ENCODE results near the gene SLC44A5. TPM values are rescaled to one million over a fixed set of nuclear protein-coding genes. Genes with fewer than 3 reads are reported as not detected.

SLC44A5 gene
- polyA plus RNA-seq, 3 donors: not detected

- Mint-ChIP-seq H3K4me3 (no peak overlapping the region), H3K36me3 (no peaks in the 10 kb centered on the region), H3K27me3 (ENCODE audit: low read depth in 3 of 3) (peaks cover 0 to 1% (median 1%) of the 10 kb centered on the region in 3 donors)
These were observed 300.8 kb downstream of the SLC44A5 start for GRCh38 chr1:75310067-75310466.

GRCh38 chr1:75308365-75308764, 302.5 kb downstream of the SLC44A5 start:
- Histone ChIP-seq H3K4me1 (ENCODE audit: control insufficient read depth in 1 of 2, insufficient read depth in 2 of 2, low read length in 2 of 2) (no peaks in the 10 kb centered on the region), H3K4me3 (replicated peaks in 1 of 3; ENCODE audit: low read depth in 2 of 3, low read length in 3 of 3) (no peak overlapping the region), H3K27ac (ENCODE audit: low read depth in 1 of 2, low read length in 2 of 2) (no peak overlapping the region), H3K27me3 (ENCODE audit: control insufficient read depth in 2 of 2, insufficient read depth in 2 of 2, low read length in 2 of 2) (no peaks in the 10 kb centered on the region), H3K79me2 (ENCODE audit: insufficient read depth, low read length) (no peaks in the 10 kb centered on the region), H2AFZ (ENCODE audit: insufficient read depth, low read depth, low read length, poor library complexity, severe bottlenecking) (no peak overlapping the region), H3K36me3 (replicated peaks in 1 of 2; ENCODE audit: control insufficient read depth in 1 of 2, insufficient read depth in 2 of 2, low read length in 2 of 2) (no peaks in the 10 kb centered on the region), H4K20me1 (ENCODE audit: insufficient read depth, low read length) (no peaks in the 10 kb centered on the region), H3K9ac (ENCODE audit: insufficient read depth, low read length, poor library complexity, severe bottlenecking) (no peak overlapping the region), H3K9me3 (replicated peaks in 1 of 2; ENCODE audit: control insufficient read depth in 1 of 2, insufficient read depth in 1 of 2, low read length in 2 of 2) (no peaks in the 10 kb centered on the region), H3K4me2 (replicated peaks; ENCODE audit: extremely low read depth, low read length, poor library complexity, severe bottlenecking) (no peak overlapping the region)
- TF ChIP-seq CTCF (IDR thresholded peaks at IDR 0.05): no peak
- DNase-seq: no peak
- H3K9me3 Mint-ChIP-seq: peaks cover 0 to 2% (median 0%) of the 10 kb centered on the region in 7 donors
- H3K27me3 Mint-ChIP-seq (ENCODE audit: low read depth in 3 of 3): peaks cover 0 to 1% (median 0%) of the 10 kb centered on the region in 3 donors
- H3K27ac Mint-ChIP-seq: no peak overlapping the region
- no peak overlapping the region for H3K4me3 Mint-ChIP-seq
- H3K4me1 Mint-ChIP-seq: no peaks in the 10 kb centered on the region
- intact Hi-C loops (cut with micrococcal nuclease): no loop called here
- no CpG with 5 or more reads among the region's 2 CpGs for WGBS (ENCODE audit: insufficient coverage)
- no peaks in the 10 kb centered on the region for H3K36me3 Mint-ChIP-seq

More at GRCh38 chr1:75310067-75310466, 300.8 kb downstream of the SLC44A5 start:
- H3K27ac ChIP-seq (ENCODE audit: low read depth in 1 of 2, low read length in 2 of 2): no peak overlapping the region
- H3K4me1 ChIP-seq (ENCODE audit: control insufficient read depth in 1 of 2, insufficient read depth in 2 of 2, low read length in 2 of 2): no peaks in the 10 kb centered on the region
- intact Hi-C loops (cut with micrococcal nuclease): no loop called here
- Mint-ChIP-seq H3K27ac (no peak overlapping the region), H3K9me3 (peaks cover 0 to 2% (median 0%) of the 10 kb centered on the region in 7 donors), H3K4me1 (no peaks in the 10 kb centered on the region)
- no peak for DNase-seq
- no peak overlapping the region for H3K9ac ChIP-seq (ENCODE audit: insufficient read depth, low read length, poor library complexity, severe bottlenecking)
- no peak for TF ChIP-seq CTCF (IDR thresholded peaks at IDR 0.05)
- H3K79me2 ChIP-seq (ENCODE audit: insufficient read depth, low read length): no peaks in the 10 kb centered on the region
- H3K36me3 ChIP-seq (replicated peaks in 1 of 2; ENCODE audit: control insufficient read depth in 1 of 2, insufficient read depth in 2 of 2, low read length in 2 of 2): no peaks in the 10 kb centered on the region
- no peaks in the 10 kb centered on the region for H4K20me1 ChIP-seq (ENCODE audit: insufficient read depth, low read length)
- H2AFZ ChIP-seq (ENCODE audit: insufficient read depth, low read depth, low read length, poor library complexity, severe bottlenecking): no peak overlapping the region
- H3K9me3 ChIP-seq (replicated peaks in 1 of 2; ENCODE audit: control insufficient read depth in 1 of 2, insufficient read depth in 1 of 2, low read length in 2 of 2): no peaks in the 10 kb centered on the region
- H3K27me3 ChIP-seq (ENCODE audit: control insufficient read depth in 2 of 2, insufficient read depth in 2 of 2, low read length in 2 of 2): no peaks in the 10 kb centered on the region
- no peak overlapping the region for H3K4me2 ChIP-seq (replicated peaks; ENCODE audit: extremely low read depth, low read length, poor library complexity, severe bottlenecking)
- H3K4me3 ChIP-seq (replicated peaks in 1 of 3; ENCODE audit: low read depth in 2 of 3, low read length in 3 of 3): no peak overlapping the region
